Measurements from ENCODE around the gene LHX3. TPM values are rescaled to one million over a fixed set of nuclear protein-coding genes. Genes with fewer than 3 reads are reported as not detected.

LHX3 gene
- polyA plus RNA-seq, 2 of the 4 experiments (the other 2 are of a cell fraction) = 0.03 TPM; not detected in 1

DNA sequence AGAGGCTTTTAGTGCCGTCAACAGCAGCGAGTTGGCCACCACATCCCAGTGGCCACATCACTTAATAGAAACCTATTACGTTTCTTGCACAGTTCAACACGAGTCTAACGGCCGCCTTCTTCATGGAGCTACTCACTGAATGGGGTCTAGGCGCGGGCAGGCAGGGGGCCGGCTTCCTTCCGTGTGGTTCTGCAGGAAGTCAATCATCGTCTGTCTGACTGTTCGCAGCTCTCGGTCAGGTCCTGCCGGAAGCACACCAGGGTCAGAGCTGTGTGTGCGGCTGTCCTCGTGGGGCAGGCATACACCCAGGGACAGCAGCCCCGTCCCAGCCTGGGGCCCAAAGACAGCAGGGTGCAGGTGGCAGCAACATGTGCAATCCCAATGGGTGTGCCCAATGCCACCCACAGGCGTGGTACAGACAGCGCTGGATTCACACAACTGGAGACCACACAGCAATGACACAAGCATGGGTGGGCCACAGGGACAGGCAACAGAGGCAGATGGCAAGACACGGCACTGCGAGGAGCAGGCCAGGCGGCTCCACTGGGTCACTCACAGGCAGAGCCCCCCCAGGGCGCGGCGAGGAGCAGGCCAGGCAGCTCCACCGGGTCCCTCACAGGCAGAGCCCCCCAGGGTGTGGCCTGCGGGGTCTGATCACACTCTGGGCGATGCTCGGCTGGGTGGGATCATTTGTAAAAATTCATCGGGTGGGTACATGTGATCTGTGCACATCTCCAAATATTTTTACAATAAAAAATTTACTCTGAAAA lies 19.1 kb upstream of the LHX3 start (continued):
- TF ChIP-seq, protein P1, sequence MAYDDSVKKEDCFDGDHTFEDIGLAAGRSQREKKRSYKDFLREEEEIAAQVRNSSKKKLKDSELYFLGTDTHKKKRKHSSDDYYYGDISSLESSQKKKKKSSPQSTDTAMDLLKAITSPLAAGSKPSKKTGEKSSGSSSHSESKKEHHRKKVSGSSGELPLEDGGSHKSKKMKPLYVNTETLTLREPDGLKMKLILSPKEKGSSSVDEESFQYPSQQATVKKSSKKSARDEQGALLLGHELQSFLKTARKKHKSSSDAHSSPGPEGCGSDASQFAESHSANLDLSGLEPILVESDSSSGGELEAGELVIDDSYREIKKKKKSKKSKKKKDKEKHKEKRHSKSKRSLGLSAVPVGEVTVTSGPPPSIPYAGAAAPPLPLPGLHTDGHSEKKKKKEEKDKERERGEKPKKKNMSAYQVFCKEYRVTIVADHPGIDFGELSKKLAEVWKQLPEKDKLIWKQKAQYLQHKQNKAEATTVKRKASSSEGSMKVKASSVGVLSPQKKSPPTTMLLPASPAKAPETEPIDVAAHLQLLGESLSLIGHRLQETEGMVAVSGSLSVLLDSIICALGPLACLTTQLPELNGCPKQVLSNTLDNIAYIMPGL (CRISPR knock-in tag; IDR thresholded peaks at IDR 0.05; ENCODE audit: borderline replicate concordance) = no peak
- TF ChIP-seq RNF2 (IDR thresholded peaks at IDR 0.05; ENCODE audit: borderline replicate concordance, low read depth) (no peak), HES2 (IDR thresholded peaks at IDR 0.05) (no peak)

DNA sequence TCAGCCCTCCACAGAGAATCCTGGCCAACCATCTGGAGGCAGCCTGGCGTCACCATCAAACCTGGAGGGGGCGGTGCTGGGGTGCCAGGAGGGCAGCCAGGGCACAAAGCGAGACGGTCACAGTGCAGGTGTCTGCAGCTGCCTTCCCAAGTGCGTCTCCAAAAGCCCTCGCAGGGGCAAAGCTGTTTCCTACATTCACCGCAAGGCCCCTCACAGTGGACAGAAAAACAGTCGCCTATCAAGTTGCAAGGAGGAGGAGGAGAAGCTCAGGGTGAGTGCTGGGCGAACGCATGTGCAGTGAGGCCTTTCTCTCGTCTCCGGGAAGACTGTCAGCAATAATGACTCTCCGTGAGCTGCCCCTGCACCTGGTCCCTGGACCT lies 18.0 kb upstream of the LHX3 start:
- ATAC-seq = no peak
- POLR2A ChIA-PET = no interaction called here
- H3K9me3 ChIP-seq = no peaks in the 10 kb centered on the region
- no peak for DNase-seq (ENCODE audit: low read depth in 1 of 2, low spot score in 1 of 2)
- 93% methylated on average over 9 of the region's 13 CpGs for WGBS (ENCODE audit: missing lambda C conversion rate)
- H3K27ac ChIP-seq = no peak overlapping the region
- H3K4me3 ChIP-seq = no peak overlapping the region
- CTCF ChIA-PET = interaction anchor here (0.9 to 6.4 kb wide), 9 partner anchors 8 to 90 kb away, joined by 3 to 33 read pairs (median 3); no protein-coding TSS in a partner anchor
- peaks cover 20% of the 10 kb centered on the region for H3K4me1 ChIP-seq
- H3K4me2 ChIP-seq = no peak overlapping the region
- TF ChIP-seq, protein P2, sequence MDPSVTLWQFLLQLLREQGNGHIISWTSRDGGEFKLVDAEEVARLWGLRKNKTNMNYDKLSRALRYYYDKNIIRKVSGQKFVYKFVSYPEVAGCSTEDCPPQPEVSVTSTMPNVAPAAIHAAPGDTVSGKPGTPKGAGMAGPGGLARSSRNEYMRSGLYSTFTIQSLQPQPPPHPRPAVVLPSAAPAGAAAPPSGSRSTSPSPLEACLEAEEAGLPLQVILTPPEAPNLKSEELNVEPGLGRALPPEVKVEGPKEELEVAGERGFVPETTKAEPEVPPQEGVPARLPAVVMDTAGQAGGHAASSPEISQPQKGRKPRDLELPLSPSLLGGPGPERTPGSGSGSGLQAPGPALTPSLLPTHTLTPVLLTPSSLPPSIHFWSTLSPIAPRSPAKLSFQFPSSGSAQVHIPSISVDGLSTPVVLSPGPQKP (IDR thresholded peaks at IDR 0.05; ENCODE audit: low read depth, low read length) = no peak
- TF ChIP-seq, protein P3, sequence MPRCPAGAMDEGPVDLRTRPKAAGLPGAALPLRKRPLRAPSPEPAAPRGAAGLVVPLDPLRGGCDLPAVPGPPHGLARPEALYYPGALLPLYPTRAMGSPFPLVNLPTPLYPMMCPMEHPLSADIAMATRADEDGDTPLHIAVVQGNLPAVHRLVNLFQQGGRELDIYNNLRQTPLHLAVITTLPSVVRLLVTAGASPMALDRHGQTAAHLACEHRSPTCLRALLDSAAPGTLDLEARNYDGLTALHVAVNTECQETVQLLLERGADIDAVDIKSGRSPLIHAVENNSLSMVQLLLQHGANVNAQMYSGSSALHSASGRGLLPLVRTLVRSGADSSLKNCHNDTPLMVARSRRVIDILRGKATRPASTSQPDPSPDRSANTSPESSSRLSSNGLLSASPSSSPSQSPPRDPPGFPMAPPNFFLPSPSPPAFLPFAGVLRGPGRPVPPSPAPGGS (IDR thresholded peaks at IDR 0.05) = no peak
- TF ChIP-seq HOXB13 (CRISPR knock-in tag; IDR thresholded peaks at IDR 0.05; ENCODE audit: low read depth) (no peak), ESRRA (IDR thresholded peaks at IDR 0.05; ENCODE audit: borderline replicate concordance, low read length) (no peak), KDM1A (IDR thresholded peaks at IDR 0.05; ENCODE audit: low read depth) (no peak), CEBPB (IDR thresholded peaks at IDR 0.05) (no peak), FOSL2 (IDR thresholded peaks at IDR 0.05) (no peak), FOSL2 (CRISPR knock-in tag; IDR thresholded peaks at IDR 0.05) (no peak)
- no peak for FAIRE-seq

DNA sequence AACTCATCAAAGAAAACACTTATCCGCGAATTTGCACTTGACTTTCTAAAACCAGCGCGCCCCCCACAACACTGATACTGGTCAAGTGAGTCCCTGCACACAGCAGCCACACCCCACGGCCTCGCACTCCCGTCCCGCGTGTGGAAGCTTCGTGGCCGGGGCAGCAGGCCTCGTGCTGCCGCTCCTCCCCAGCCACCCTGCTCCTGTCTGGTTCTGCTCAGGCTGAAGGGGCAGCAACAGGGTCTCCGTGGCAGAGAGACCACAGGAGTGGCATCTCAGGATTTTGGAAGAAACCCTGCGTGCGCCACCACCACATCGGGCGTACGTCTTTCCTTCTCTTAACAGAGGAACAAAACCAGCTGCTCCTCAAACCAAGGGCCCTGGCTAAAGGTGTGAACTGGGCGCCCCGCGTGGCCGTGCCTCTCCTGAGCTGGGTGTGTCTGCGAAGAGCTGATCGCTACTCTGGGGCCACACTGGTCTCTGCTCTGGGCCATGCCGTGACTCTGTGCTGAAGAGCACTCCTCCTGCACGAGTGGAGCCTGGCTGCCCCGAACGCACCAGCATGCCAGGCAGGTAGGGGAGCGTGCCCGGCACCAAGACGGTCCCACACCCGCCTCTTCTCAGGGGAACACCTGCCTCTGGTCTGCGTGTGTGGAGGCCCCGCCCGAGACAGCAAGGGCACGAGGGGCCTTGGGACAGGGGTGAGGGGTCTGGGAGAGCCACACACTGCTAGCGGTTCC lies 17.4 kb upstream of the LHX3 start:
- DNase-seq (ENCODE audit: low read depth in 1 of 2, low spot score in 1 of 2) (no peak), FAIRE-seq (no peak), ATAC-seq (no peak)
- H3K4me3 ChIP-seq = no peak overlapping the region
- H3K4me2 ChIP-seq = no peak overlapping the region
- no peak overlapping the region for H3K27ac ChIP-seq
- ChIA-PET CTCF (interaction anchor here (1.0 to 1.6 kb wide), 3 partner anchors 12 to 89 kb away, joined by 3 read pairs; no protein-coding TSS in a partner anchor), POLR2A (no interaction called here)
- H3K4me1 ChIP-seq = peaks cover 17% of the 10 kb centered on the region
- WGBS (ENCODE audit: missing lambda C conversion rate) = 96% methylated on average over 25 of the region's 38 CpGs
- TF ChIP-seq EP300 (IDR thresholded peaks at IDR 0.05) (no peak), HEYL (CRISPR knock-in tag; IDR thresholded peaks at IDR 0.05) (no peak), TP53 (CRISPR knock-in tag; IDR thresholded peaks at IDR 0.05) (no peak), SREBF2 (IDR thresholded peaks at IDR 0.05) (no peak), NR3C1 (IDR thresholded peaks at IDR 0.05) (no peak), HOXA7 (CRISPR knock-in tag; IDR thresholded peaks at IDR 0.05) (no peak), KDM1A (IDR thresholded peaks at IDR 0.05; ENCODE audit: low read depth) (no peak), ZFP36 (IDR thresholded peaks at IDR 0.05; ENCODE audit: borderline replicate concordance, partially characterized antibody) (no peak)
- TF ChIP-seq, protein P2 (IDR thresholded peaks at IDR 0.05; ENCODE audit: low read depth, low read length) = no peak
- no peaks in the 10 kb centered on the region for H3K9me3 ChIP-seq
